C4-2B (cell line): Measurements from ENCODE around the gene INPP5F.

Experiments used
- ZFX ChIP-seq: fragments of 450-650 bp; IDR thresholded peaks from 2 replicates; pipeline ENCODE4 v1.6.1; 2017
- TF ChIP-seq, protein P1 (sequence below): fragments of 450-650 bp; conservative IDR thresholded peaks from 2 replicates; pipeline ENCODE4 v1.5.1; 2017; ENCODE audit warnings: mild to moderate bottlenecking

DNA sequence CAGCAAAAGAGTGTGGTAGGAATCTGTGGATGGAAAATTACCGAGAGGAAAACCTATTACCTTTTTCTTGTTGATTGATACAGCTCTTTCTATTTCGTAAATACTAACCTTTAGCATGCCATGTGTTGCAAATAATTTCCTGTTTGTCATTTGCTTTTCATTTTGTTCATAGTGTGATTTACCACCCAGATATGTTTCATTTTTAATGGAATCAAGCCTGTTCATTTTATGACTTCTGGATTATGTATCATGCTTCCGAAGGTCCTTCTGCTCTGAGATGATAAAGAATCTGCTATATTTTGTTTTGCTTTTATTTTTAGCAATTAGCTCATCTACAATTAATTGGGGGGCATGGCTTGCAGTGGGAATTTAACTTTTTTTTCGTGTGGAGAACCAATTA is 46.5 kb downstream of the INPP5F start:
- TF ChIP-seq, protein P1, sequence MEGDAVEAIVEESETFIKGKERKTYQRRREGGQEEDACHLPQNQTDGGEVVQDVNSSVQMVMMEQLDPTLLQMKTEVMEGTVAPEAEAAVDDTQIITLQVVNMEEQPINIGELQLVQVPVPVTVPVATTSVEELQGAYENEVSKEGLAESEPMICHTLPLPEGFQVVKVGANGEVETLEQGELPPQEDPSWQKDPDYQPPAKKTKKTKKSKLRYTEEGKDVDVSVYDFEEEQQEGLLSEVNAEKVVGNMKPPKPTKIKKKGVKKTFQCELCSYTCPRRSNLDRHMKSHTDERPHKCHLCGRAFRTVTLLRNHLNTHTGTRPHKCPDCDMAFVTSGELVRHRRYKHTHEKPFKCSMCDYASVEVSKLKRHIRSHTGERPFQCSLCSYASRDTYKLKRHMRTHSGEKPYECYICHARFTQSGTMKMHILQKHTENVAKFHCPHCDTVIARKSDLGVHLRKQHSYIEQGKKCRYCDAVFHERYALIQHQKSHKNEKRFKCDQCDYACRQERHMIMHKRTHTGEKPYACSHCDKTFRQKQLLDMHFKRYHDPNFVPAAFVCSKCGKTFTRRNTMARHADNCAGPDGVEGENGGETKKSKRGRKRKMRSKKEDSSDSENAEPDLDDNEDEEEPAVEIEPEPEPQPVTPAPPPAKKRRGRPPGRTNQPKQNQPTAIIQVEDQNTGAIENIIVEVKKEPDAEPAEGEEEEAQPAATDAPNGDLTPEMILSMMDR: no peak
- no peak for TF ChIP-seq ZFX
